GM23338 (cell line): Measurements from ENCODE around the gene TBC1D14. TPM values are rescaled to one million over a fixed set of nuclear protein-coding genes. Genes with fewer than 3 reads are reported as not detected.

ENCODE experiments used
- ATAC-seq: fragments of 200-7000 bp; cut with Tn5 transposase; 3 replicates; pipeline ENCODE4 v1.9.1; 2020
- DNase-seq: peaks from one replicate; pipeline ENCODE4 v3.0.0-alpha.2; 2015; ENCODE audit warnings: low spot score
- H2AFZ ChIP-seq: fragments of 200-600 bp; sonication (generic); 2 replicates; pipeline ENCODE4 v1.8.0; 2016; ENCODE audit warnings: antibody characterized with exemption, mild to moderate bottlenecking, moderate library complexity
- H3F3A ChIP-seq: fragments of 200-600 bp; sonication (generic); replicated peaks from 2 replicates; pipeline ENCODE4 v1.8.0; 2017; ENCODE audit warnings: antibody characterized with exemption, mixed run types, low read depth
- H3K27ac ChIP-seq: fragments of 200-600 bp; sonication (generic); 2 replicates; pipeline ENCODE4 v1.6.1; 2016; ENCODE audit warnings: low read depth
- H3K27me3 ChIP-seq: fragments of 200-600 bp; sonication (generic); 2 replicates; pipeline ENCODE4 v1.8.0; 2016; ENCODE audit warnings: mild to moderate bottlenecking, mixed run types, moderate library complexity; ENCODE audit not compliant: insufficient read depth
- H3K36me3 ChIP-seq: fragments of 200-600 bp; sonication (generic); 2 replicates; pipeline ENCODE4 v1.8.0; 2016; ENCODE audit warnings: mild to moderate bottlenecking; ENCODE audit not compliant: insufficient read depth
- H3K4me1 ChIP-seq: fragments of 200-600 bp; sonication (generic); 2 replicates; pipeline ENCODE4 v1.8.0; 2016; ENCODE audit warnings: mild to moderate bottlenecking, moderate library complexity; ENCODE audit not compliant: insufficient read depth
- H3K4me2 ChIP-seq: fragments of 200-600 bp; sonication (generic); 2 replicates; pipeline ENCODE4 v1.7.1; 2017; ENCODE audit warnings: mixed run types
- H3K4me3 ChIP-seq: fragments of 200-600 bp; sonication (generic); 2 replicates; pipeline ENCODE4 v1.6.1; 2016; ENCODE audit warnings: mixed run types
- H3K79me2 ChIP-seq: fragments of 200-600 bp; sonication (generic); replicated peaks from 2 replicates; pipeline ENCODE4 v1.8.0; 2017; ENCODE audit warnings: mild to moderate bottlenecking; ENCODE audit not compliant: insufficient read depth
- H3K9me2 ChIP-seq: fragments of 200-600 bp; sonication (generic); 2 replicates; pipeline ENCODE4 v1.8.0; 2017; ENCODE audit not compliant: insufficient read depth
- H4K20me1 ChIP-seq: fragments of 200-600 bp; sonication (generic); replicated peaks from 2 replicates; pipeline ENCODE4 v1.8.0; 2017; ENCODE audit warnings: mild to moderate bottlenecking; ENCODE audit not compliant: insufficient read depth
- H3K27ac Mint-ChIP-seq: 2 replicates; pipeline ENCODE4 v1.8.0; 2020; ENCODE audit warnings: inconsistent platforms, mild to moderate bottlenecking, moderate library complexity, mixed read lengths
- H3K27me3 Mint-ChIP-seq: 3 replicates; pipeline ENCODE4 v1.8.0; 2022; ENCODE audit warnings: low read depth, mild to moderate bottlenecking, moderate library complexity, mixed read lengths, inconsistent platforms; ENCODE audit not compliant: insufficient read depth, poor library complexity
- H3K36me3 Mint-ChIP-seq: 3 replicates; pipeline ENCODE4 v1.8.0; 2021; ENCODE audit warnings: low read depth, mild to moderate bottlenecking, inconsistent platforms, moderate library complexity, mixed read lengths
- H3K4me1 Mint-ChIP-seq: 3 replicates; pipeline ENCODE4 v1.8.0; 2020; ENCODE audit warnings: mild to moderate bottlenecking, inconsistent platforms, mixed read lengths
- H3K4me3 Mint-ChIP-seq: 3 replicates; pipeline ENCODE4 v1.8.0; 2021; ENCODE audit warnings: moderate library complexity, mild to moderate bottlenecking, inconsistent platforms, mixed read lengths
- H3K9me3 Mint-ChIP-seq: 3 replicates; pipeline ENCODE4 v1.8.0; 2020; ENCODE audit warnings: moderate library complexity, mild to moderate bottlenecking, inconsistent platforms, mixed read lengths
- CREB1 ChIP-seq: fragments of 250-450 bp; sonication (Bioruptor Pico); IDR thresholded peaks from 2 replicates; pipeline ENCODE4 v1.5.0; 2020; ENCODE audit warnings: low read depth, mild to moderate bottlenecking, moderate library complexity
- EZH2 ChIP-seq: fragments of 200-600 bp; sonication (generic); IDR thresholded peaks from one replicate; pipeline ENCODE4 v1.8.0; 2017; ENCODE audit warnings: antibody characterized with exemption, mild to moderate bottlenecking, low read depth; ENCODE audit not compliant: unreplicated experiment
- EZH2phosphoT487 ChIP-seq: fragments of 200-600 bp; sonication (generic); IDR thresholded peaks from one replicate; pipeline ENCODE4 v1.8.1; 2018; ENCODE audit warnings: antibody characterized with exemption; ENCODE audit not compliant: unreplicated experiment
- NANOG ChIP-seq: IDR thresholded peaks from 2 replicates; pipeline ENCODE4 v1.6.1; 2016; ENCODE audit warnings: antibody characterized with exemption, borderline replicate concordance
- POLR2AphosphoS5 ChIP-seq: IDR thresholded peaks from 2 replicates; pipeline ENCODE4 v1.6.1; 2016; ENCODE audit warnings: antibody characterized with exemption, low read depth
- STAT1 ChIP-seq: IDR thresholded peaks from one replicate; pipeline ENCODE4 v1.6.1; 2016; ENCODE audit warnings: antibody characterized with exemption; ENCODE audit not compliant: unreplicated experiment
- ZNF114 ChIP-seq: fragments of 250-450 bp; sonication (Bioruptor Pico); IDR thresholded peaks from 2 replicates; pipeline ENCODE4 v1.5.0; 2020; ENCODE audit warnings: mild to moderate bottlenecking, moderate library complexity
- ZNF331 ChIP-seq: fragments of 250-450 bp; sonication (Bioruptor Pico); IDR thresholded peaks from 2 replicates; pipeline ENCODE4 v1.5.0; 2020; ENCODE audit warnings: low read depth, mild to moderate bottlenecking, moderate library complexity
- polyA plus RNA-seq: library from polyadenylated mRNA; unstranded; fragments of >200 nt; fragmentation: Nextera tagmentation; extraction: Ambion mirVana; gene quantifications from 2 replicates; pipeline ENCODE4 v1.2.1, GENCODE V29; 2016
- total RNA-seq: library from RNA; depleted of rRNA; stranded (reverse); fragments of >200 nt; shearing (Covaris generic); gene quantifications from 2 replicates; pipeline ENCODE4 v1.2.3, GENCODE V29; 2014
- TF ChIP-seq, protein P1 (sequence below): fragments of 250-450 bp; sonication (Bioruptor Pico); IDR thresholded peaks from 2 replicates; pipeline ENCODE4 v1.5.0; 2020; ENCODE audit warnings: mild to moderate bottlenecking, moderate library complexity
- TF ChIP-seq, protein P2 (sequence below), 2 experiments: fragments of 200-600 bp in 1 of 2; sonication (generic) in 1 of 2; conservative IDR thresholded peaks; 2 replicates each; pipeline versions ENCODE4 v1.5.1 to v1.6.1; 2016 to 2017; ENCODE audit warnings: antibody characterized with exemption in 2 of 2, low read depth in 2 of 2, mild to moderate bottlenecking in 2 of 2, moderate library complexity in 1 of 2
- TF ChIP-seq, protein P3 (sequence below): IDR thresholded peaks from one replicate; pipeline ENCODE4 v1.6.1; 2018; ENCODE audit warnings: antibody characterized with exemption; ENCODE audit not compliant: unreplicated experiment
- TF ChIP-seq, protein P4 (sequence below): IDR thresholded peaks from 2 replicates; pipeline ENCODE4 v1.6.1; 2016; ENCODE audit warnings: antibody characterized with exemption

TBC1D14 gene
- total and polyA plus RNA-seq, 2 experiments from 2014 or later: 18.2 to 59.7 TPM

DNA sequence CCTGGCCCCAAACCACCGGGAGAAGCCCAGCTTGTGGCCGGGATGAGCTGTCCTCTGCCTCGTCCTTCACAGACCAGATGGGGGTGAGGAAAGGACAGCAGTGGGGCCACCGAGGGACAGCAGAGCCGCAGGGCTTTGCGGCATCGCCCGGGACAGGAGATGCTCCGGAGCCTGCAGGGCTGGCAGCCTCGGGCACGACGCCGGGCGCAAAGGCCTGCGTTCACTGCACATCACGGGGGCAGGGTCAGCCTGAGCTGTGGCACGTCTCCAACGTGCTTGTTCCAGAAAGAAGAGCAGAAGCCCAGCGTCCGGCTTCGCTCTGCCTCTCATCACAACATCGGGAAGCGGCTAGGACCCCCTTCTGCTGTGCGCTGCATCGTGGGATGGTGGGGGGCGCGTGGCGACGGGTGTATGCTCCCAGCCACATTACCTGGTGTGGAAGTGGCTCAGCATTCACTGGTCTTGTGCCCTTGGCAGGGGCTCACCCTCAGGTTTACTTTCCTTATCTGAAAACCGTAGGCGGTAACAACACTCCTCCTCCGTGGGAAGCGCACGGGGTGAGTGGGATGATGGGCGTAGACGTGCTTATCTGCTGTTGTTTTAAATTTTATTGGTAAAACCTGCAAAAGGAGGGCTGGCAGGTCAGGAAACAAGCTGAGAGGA, 141.0 kb downstream of the TBC1D14 start:
- DNase-seq (no peak), ATAC-seq (no peak)
- Histone ChIP-seq H4K20me1 (peaks cover 38% of the 10 kb centered on the region), H3K4me1 (no peaks in the 10 kb centered on the region), H2AFZ (no peak overlapping the region), H3K9me2 (no peaks in the 10 kb centered on the region), H3K27ac (no peak overlapping the region), H3K79me2 (peaks cover 46% of the 10 kb centered on the region), H3K27me3 (no peaks in the 10 kb centered on the region), H3K36me3 (no peaks in the 10 kb centered on the region), H3F3A (no peaks in the 10 kb centered on the region), H3K4me2 (no peak overlapping the region), H3K4me3 (no peak overlapping the region)
- Mint-ChIP-seq H3K4me3 (no peak overlapping the region), H3K27me3 (peaks cover 10% of the 10 kb centered on the region), H3K4me1 (peaks cover 39% of the 10 kb centered on the region), H3K36me3 (peaks cover 5% of the 10 kb centered on the region), H3K9me3 (no peaks in the 10 kb centered on the region; the same call in 2 of the 3 replicates), H3K27ac (no peak overlapping the region)
- TF ChIP-seq, protein P1, sequence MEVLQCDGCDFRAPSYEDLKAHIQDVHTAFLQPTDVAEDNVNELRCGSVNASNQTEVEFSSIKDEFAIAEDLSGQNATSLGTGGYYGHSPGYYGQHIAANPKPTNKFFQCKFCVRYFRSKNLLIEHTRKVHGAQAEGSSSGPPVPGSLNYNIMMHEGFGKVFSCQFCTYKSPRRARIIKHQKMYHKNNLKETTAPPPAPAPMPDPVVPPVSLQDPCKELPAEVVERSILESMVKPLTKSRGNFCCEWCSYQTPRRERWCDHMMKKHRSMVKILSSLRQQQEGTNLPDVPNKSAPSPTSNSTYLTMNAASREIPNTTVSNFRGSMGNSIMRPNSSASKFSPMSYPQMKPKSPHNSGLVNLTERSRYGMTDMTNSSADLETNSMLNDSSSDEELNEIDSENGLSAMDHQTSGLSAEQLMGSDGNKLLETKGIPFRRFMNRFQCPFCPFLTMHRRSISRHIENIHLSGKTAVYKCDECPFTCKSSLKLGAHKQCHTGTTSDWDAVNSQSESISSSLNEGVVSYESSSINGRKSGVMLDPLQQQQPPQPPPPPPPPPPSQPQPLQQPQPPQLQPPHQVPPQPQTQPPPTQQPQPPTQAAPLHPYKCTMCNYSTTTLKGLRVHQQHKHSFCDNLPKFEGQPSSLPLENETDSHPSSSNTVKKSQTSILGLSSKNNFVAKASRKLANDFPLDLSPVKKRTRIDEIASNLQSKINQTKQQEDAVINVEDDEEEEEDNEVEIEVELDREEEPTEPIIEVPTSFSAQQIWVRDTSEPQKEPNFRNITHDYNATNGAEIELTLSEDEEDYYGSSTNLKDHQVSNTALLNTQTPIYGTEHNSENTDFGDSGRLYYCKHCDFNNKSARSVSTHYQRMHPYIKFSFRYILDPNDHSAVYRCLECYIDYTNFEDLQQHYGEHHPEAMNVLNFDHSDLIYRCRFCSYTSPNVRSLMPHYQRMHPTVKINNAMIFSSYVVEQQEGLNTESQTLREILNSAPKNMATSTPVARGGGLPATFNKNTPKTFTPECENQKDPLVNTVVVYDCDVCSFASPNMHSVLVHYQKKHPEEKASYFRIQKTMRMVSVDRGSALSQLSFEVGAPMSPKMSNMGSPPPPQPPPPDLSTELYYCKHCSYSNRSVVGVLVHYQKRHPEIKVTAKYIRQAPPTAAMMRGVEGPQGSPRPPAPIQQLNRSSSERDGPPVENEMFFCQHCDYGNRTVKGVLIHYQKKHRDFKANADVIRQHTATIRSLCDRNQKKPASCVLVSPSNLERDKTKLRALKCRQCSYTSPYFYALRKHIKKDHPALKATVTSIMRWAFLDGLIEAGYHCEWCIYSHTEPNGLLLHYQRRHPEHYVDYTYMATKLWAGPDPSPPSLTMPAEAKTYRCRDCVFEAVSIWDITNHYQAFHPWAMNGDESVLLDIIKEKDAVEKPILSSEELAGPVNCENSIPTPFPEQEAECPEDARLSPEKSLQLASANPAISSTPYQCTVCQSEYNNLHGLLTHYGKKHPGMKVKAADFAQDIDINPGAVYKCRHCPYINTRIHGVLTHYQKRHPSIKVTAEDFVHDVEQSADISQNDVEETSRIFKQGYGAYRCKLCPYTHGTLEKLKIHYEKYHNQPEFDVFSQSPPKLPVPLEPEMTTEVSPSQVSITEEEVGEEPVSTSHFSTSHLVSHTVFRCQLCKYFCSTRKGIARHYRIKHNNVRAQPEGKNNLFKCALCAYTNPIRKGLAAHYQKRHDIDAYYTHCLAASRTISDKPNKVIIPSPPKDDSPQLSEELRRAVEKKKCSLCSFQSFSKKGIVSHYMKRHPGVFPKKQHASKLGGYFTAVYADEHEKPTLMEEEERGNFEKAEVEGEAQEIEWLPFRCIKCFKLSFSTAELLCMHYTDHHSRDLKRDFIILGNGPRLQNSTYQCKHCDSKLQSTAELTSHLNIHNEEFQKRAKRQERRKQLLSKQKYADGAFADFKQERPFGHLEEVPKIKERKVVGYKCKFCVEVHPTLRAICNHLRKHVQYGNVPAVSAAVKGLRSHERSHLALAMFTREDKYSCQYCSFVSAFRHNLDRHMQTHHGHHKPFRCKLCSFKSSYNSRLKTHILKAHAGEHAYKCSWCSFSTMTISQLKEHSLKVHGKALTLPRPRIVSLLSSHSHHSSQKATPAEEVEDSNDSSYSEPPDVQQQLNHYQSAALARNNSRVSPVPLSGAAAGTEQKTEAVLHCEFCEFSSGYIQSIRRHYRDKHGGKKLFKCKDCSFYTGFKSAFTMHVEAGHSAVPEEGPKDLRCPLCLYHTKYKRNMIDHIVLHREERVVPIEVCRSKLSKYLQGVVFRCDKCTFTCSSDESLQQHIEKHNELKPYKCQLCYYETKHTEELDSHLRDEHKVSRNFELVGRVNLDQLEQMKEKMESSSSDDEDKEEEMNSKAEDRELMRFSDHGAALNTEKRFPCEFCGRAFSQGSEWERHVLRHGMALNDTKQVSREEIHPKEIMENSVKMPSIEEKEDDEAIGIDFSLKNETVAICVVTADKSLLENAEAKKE (CRISPR knock-in tag): no peak
- TF ChIP-seq EZH2phosphoT487 (no peak), ZNF114 (CRISPR knock-in tag) (no peak), CREB1 (no peak), EZH2 (no peak), POLR2AphosphoS5 (no peak), ZNF331 (CRISPR knock-in tag) (no peak), NANOG (no peak), STAT1 (no peak)
- TF ChIP-seq, protein P2, sequence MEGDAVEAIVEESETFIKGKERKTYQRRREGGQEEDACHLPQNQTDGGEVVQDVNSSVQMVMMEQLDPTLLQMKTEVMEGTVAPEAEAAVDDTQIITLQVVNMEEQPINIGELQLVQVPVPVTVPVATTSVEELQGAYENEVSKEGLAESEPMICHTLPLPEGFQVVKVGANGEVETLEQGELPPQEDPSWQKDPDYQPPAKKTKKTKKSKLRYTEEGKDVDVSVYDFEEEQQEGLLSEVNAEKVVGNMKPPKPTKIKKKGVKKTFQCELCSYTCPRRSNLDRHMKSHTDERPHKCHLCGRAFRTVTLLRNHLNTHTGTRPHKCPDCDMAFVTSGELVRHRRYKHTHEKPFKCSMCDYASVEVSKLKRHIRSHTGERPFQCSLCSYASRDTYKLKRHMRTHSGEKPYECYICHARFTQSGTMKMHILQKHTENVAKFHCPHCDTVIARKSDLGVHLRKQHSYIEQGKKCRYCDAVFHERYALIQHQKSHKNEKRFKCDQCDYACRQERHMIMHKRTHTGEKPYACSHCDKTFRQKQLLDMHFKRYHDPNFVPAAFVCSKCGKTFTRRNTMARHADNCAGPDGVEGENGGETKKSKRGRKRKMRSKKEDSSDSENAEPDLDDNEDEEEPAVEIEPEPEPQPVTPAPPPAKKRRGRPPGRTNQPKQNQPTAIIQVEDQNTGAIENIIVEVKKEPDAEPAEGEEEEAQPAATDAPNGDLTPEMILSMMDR (conservative IDR thresholded peaks at IDR 0.05; ENCODE audit: low read depth in 2 of 2): no peak
- TF ChIP-seq, protein P3, sequence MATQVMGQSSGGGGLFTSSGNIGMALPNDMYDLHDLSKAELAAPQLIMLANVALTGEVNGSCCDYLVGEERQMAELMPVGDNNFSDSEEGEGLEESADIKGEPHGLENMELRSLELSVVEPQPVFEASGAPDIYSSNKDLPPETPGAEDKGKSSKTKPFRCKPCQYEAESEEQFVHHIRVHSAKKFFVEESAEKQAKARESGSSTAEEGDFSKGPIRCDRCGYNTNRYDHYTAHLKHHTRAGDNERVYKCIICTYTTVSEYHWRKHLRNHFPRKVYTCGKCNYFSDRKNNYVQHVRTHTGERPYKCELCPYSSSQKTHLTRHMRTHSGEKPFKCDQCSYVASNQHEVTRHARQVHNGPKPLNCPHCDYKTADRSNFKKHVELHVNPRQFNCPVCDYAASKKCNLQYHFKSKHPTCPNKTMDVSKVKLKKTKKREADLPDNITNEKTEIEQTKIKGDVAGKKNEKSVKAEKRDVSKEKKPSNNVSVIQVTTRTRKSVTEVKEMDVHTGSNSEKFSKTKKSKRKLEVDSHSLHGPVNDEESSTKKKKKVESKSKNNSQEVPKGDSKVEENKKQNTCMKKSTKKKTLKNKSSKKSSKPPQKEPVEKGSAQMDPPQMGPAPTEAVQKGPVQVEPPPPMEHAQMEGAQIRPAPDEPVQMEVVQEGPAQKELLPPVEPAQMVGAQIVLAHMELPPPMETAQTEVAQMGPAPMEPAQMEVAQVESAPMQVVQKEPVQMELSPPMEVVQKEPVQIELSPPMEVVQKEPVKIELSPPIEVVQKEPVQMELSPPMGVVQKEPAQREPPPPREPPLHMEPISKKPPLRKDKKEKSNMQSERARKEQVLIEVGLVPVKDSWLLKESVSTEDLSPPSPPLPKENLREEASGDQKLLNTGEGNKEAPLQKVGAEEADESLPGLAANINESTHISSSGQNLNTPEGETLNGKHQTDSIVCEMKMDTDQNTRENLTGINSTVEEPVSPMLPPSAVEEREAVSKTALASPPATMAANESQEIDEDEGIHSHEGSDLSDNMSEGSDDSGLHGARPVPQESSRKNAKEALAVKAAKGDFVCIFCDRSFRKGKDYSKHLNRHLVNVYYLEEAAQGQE: no peak
- TF ChIP-seq, protein P4, sequence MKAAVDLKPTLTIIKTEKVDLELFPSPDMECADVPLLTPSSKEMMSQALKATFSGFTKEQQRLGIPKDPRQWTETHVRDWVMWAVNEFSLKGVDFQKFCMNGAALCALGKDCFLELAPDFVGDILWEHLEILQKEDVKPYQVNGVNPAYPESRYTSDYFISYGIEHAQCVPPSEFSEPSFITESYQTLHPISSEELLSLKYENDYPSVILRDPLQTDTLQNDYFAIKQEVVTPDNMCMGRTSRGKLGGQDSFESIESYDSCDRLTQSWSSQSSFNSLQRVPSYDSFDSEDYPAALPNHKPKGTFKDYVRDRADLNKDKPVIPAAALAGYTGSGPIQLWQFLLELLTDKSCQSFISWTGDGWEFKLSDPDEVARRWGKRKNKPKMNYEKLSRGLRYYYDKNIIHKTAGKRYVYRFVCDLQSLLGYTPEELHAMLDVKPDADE: no peak
